Measurements from ENCODE around the gene TPD52L1.

The TPD52L1 gene

GRCh38 chr6:125304970-125305660 lies 151.5 kb downstream of the TPD52L1 start:
- H3K9ac ChIP-seq (ENCODE audit: low read length) = no peak overlapping the region
- WGBS = 100% methylated on average over 3 of the region's 3 CpGs

GRCh38 chr6:125306756-125307149 lies 153.2 kb downstream of the TPD52L1 start:
- Histone ChIP-seq H3K27me3 (ENCODE audit: control insufficient read depth in 1 of 2, insufficient read depth in 1 of 2, low read length in 2 of 2) (peaks cover 0 to 7% of the 10 kb centered on the region in 2 experiments), H2BK5ac (ENCODE audit: low read depth, low read length, poor library complexity, severe bottlenecking) (no peak overlapping the region), H3K27ac (ENCODE audit: low read length, poor library complexity, severe bottlenecking) (no peak overlapping the region), H4K8ac (ENCODE audit: low read length) (no peak overlapping the region), H3K4me2 (ENCODE audit: low read length, poor library complexity, severe bottlenecking) (no peak overlapping the region), H3K9me3 (ENCODE audit: control insufficient read depth, low read length) (peaks cover 7% of the 10 kb centered on the region), H3K18ac (ENCODE audit: low read depth in 1 of 2, low read length in 2 of 2) (no peak overlapping the region), H3K4ac (ENCODE audit: low read depth in 1 of 2, low read length in 2 of 2) (no peak overlapping the region), H3K9ac (ENCODE audit: low read length) (no peak overlapping the region), H2AFZ (ENCODE audit: low read depth, low read length) (no peak overlapping the region), H3K36me3 (ENCODE audit: control insufficient read depth in 1 of 2, insufficient read depth in 2 of 2, low read depth in 1 of 2, low read length in 2 of 2) (no peaks in the 10 kb centered on the region), H4K91ac (ENCODE audit: low read length) (no peak overlapping the region), H2BK12ac (ENCODE audit: low read length in 2 of 2) (no peak overlapping the region), H3K79me1 (replicated peaks; ENCODE audit: low read length, poor library complexity, severe bottlenecking) (no peaks in the 10 kb centered on the region), H2BK15ac (ENCODE audit: low read depth, poor library complexity, severe bottlenecking) (no peak overlapping the region), H2AK5ac (ENCODE audit: low read length, severe bottlenecking) (no peak overlapping the region), H3K4me1 (ENCODE audit: control insufficient read depth, insufficient read depth, low read depth, low read length) (peaks cover 2% of the 10 kb centered on the region), H3K4me3 (ENCODE audit: insufficient read depth in 1 of 2, low read depth in 1 of 2, low read length in 2 of 2) (no peak overlapping the region), H3K14ac (ENCODE audit: low read length in 2 of 2) (no peak overlapping the region), H2BK120ac (ENCODE audit: low read depth, low read length) (no peak overlapping the region), H3K23ac (ENCODE audit: low read length in 2 of 2) (no peak overlapping the region)
- DNase-seq = no peak
- WGBS = 100% methylated on average over 3 of the region's 3 CpGs

More at GRCh38 chr6:125304970-125305660, 151.5 kb downstream of the TPD52L1 start:
- no peak overlapping the region for H3K4me3 ChIP-seq (ENCODE audit: insufficient read depth in 1 of 2, low read depth in 1 of 2, low read length in 2 of 2)
- H3K27me3 ChIP-seq (ENCODE audit: control insufficient read depth in 1 of 2, insufficient read depth in 1 of 2, low read length in 2 of 2) = peaks cover 0 to 7% of the 10 kb centered on the region in 2 experiments
- H2BK120ac ChIP-seq (ENCODE audit: low read depth, low read length) = no peak overlapping the region
- no peak overlapping the region for H2BK12ac ChIP-seq (ENCODE audit: low read length in 2 of 2)
- peaks cover 7% of the 10 kb centered on the region for H3K9me3 ChIP-seq (ENCODE audit: control insufficient read depth, low read length)
- H3K27ac ChIP-seq (ENCODE audit: low read length, poor library complexity, severe bottlenecking) = no peak overlapping the region
- H2AK5ac ChIP-seq (ENCODE audit: low read length, severe bottlenecking) = no peak overlapping the region
- no peak overlapping the region for H3K14ac ChIP-seq (ENCODE audit: low read length in 2 of 2)
- H2BK15ac ChIP-seq (ENCODE audit: low read depth, poor library complexity, severe bottlenecking) = no peak overlapping the region
- no peak overlapping the region for H4K91ac ChIP-seq (ENCODE audit: low read length)
- no peak overlapping the region for H3K23ac ChIP-seq (ENCODE audit: low read length in 2 of 2)
- H2AFZ ChIP-seq (ENCODE audit: low read depth, low read length) = no peak overlapping the region
- H2BK5ac ChIP-seq (ENCODE audit: low read depth, low read length, poor library complexity, severe bottlenecking) = no peak overlapping the region
- peaks cover 0 to under 1% of the 10 kb centered on the region in 2 experiments for H3K36me3 ChIP-seq (ENCODE audit: control insufficient read depth in 1 of 2, insufficient read depth in 2 of 2, low read depth in 1 of 2, low read length in 2 of 2)
- peaks cover 3% of the 10 kb centered on the region for H3K79me1 ChIP-seq (replicated peaks; ENCODE audit: low read length, poor library complexity, severe bottlenecking)
- no peak overlapping the region for H3K4me2 ChIP-seq (ENCODE audit: low read length, poor library complexity, severe bottlenecking)
- H3K4ac ChIP-seq (ENCODE audit: low read depth in 1 of 2, low read length in 2 of 2) = no peak overlapping the region
- no peak overlapping the region for H3K18ac ChIP-seq (ENCODE audit: low read depth in 1 of 2, low read length in 2 of 2)
- H4K8ac ChIP-seq (ENCODE audit: low read length) = no peak overlapping the region
- peaks cover 2% of the 10 kb centered on the region for H3K4me1 ChIP-seq (ENCODE audit: control insufficient read depth, insufficient read depth, low read depth, low read length)
- DNase-seq = no peak

- Histone ChIP-seq H3K36me3 (ENCODE audit: control insufficient read depth in 1 of 2, insufficient read depth in 2 of 2, low read depth in 1 of 2, low read length in 2 of 2) (no peaks in the 10 kb centered on the region), H2AK5ac (ENCODE audit: low read length, severe bottlenecking) (no peak overlapping the region), H2BK5ac (ENCODE audit: low read depth, low read length, poor library complexity, severe bottlenecking) (no peak overlapping the region), H4K91ac (ENCODE audit: low read length) (no peak overlapping the region), H3K14ac (ENCODE audit: low read length in 2 of 2) (no peak overlapping the region), H3K18ac (ENCODE audit: low read depth in 1 of 2, low read length in 2 of 2) (no peak overlapping the region), H3K4me2 (ENCODE audit: low read length, poor library complexity, severe bottlenecking) (no peak overlapping the region), H2BK120ac (ENCODE audit: low read depth, low read length) (no peak overlapping the region), H3K4me1 (ENCODE audit: control insufficient read depth, insufficient read depth, low read depth, low read length) (no peaks in the 10 kb centered on the region), H3K23ac (ENCODE audit: low read length in 2 of 2) (no peak overlapping the region), H2BK12ac (ENCODE audit: low read length in 2 of 2) (no peak overlapping the region), H3K9ac (ENCODE audit: low read length) (no peak overlapping the region), H4K8ac (ENCODE audit: low read length) (no peak overlapping the region), H3K27ac (ENCODE audit: low read length, poor library complexity, severe bottlenecking) (no peak overlapping the region), H3K79me1 (replicated peaks; ENCODE audit: low read length, poor library complexity, severe bottlenecking) (no peaks in the 10 kb centered on the region), H2AFZ (ENCODE audit: low read depth, low read length) (no peak overlapping the region), H3K9me3 (ENCODE audit: control insufficient read depth, low read length) (peaks cover 7% of the 10 kb centered on the region), H3K4me3 (ENCODE audit: insufficient read depth in 1 of 2, low read depth in 1 of 2, low read length in 2 of 2) (no peak overlapping the region), H2BK15ac (ENCODE audit: low read depth, poor library complexity, severe bottlenecking) (no peak overlapping the region), H3K4ac (ENCODE audit: low read depth in 1 of 2, low read length in 2 of 2) (no peak overlapping the region), H3K27me3 (ENCODE audit: control insufficient read depth in 1 of 2, insufficient read depth in 1 of 2, low read length in 2 of 2) (peaks cover 0 to 7% of the 10 kb centered on the region in 2 experiments)
- WGBS = 94% methylated on average over 4 of the region's 6 CpGs
- DNase-seq = no peak
These were observed 153.7 kb downstream of the TPD52L1 start for GRCh38 chr6:125307150-125307838.

GRCh38 chr6:125307964-125308615 lies 154.5 kb downstream of the TPD52L1 start:
- WGBS = 46% methylated on average over 3 of the region's 6 CpGs
- no peaks in the 10 kb centered on the region for H3K36me3 ChIP-seq (ENCODE audit: control insufficient read depth in 1 of 2, insufficient read depth in 2 of 2, low read depth in 1 of 2, low read length in 2 of 2)
- DNase-seq = no peak
- H2BK120ac ChIP-seq (ENCODE audit: low read depth, low read length) = no peak overlapping the region
- no peak overlapping the region for H3K23ac ChIP-seq (ENCODE audit: low read length in 2 of 2)
- H2BK5ac ChIP-seq (ENCODE audit: low read depth, low read length, poor library complexity, severe bottlenecking) = no peak overlapping the region
- H3K4me2 ChIP-seq (ENCODE audit: low read length, poor library complexity, severe bottlenecking) = no peak overlapping the region
- no peak overlapping the region for H4K8ac ChIP-seq (ENCODE audit: low read length)
- no peak overlapping the region for H2BK12ac ChIP-seq (ENCODE audit: low read length in 2 of 2)
- H3K9ac ChIP-seq (ENCODE audit: low read length) = no peak overlapping the region
- H3K14ac ChIP-seq (ENCODE audit: low read length in 2 of 2) = no peak overlapping the region
- no peak overlapping the region for H2AFZ ChIP-seq (ENCODE audit: low read depth, low read length)
- no peak overlapping the region for H3K18ac ChIP-seq (ENCODE audit: low read depth in 1 of 2, low read length in 2 of 2)
- no peak overlapping the region for H3K4ac ChIP-seq (ENCODE audit: low read depth in 1 of 2, low read length in 2 of 2)
- H2AK5ac ChIP-seq (ENCODE audit: low read length, severe bottlenecking) = no peak overlapping the region
- no peak overlapping the region for H2BK15ac ChIP-seq (ENCODE audit: low read depth, poor library complexity, severe bottlenecking)
- H3K9me3 ChIP-seq (ENCODE audit: control insufficient read depth, low read length) = peaks cover 7% of the 10 kb centered on the region
- no peak overlapping the region for H3K27ac ChIP-seq (ENCODE audit: low read length, poor library complexity, severe bottlenecking)
- peaks cover 0 to 7% of the 10 kb centered on the region in 2 experiments for H3K27me3 ChIP-seq (ENCODE audit: control insufficient read depth in 1 of 2, insufficient read depth in 1 of 2, low read length in 2 of 2)
- no peak overlapping the region for H4K91ac ChIP-seq (ENCODE audit: low read length)
- H3K79me1 ChIP-seq (replicated peaks; ENCODE audit: low read length, poor library complexity, severe bottlenecking) = no peaks in the 10 kb centered on the region
- H3K4me1 ChIP-seq (ENCODE audit: control insufficient read depth, insufficient read depth, low read depth, low read length) = no peaks in the 10 kb centered on the region
- H3K4me3 ChIP-seq (ENCODE audit: insufficient read depth in 1 of 2, low read depth in 1 of 2, low read length in 2 of 2) = no peak overlapping the region

All from mesenchymal stem cell (in vitro differentiated cells and primary cell).